Peyer's patch (tissue), 4 donors: ENCODE data around the gene FRMD1.

ENCODE experiments used
- POLR2A ChIP-seq, 2 donors: fragments of 450-650 bp; IDR thresholded peaks; one replicate each; pipeline ENCODE4 v1.5.1; 2017; ENCODE audit warnings: antibody characterized with exemption in 2 of 2, mild to moderate bottlenecking in 2 of 2, moderate library complexity in 2 of 2
- TF ChIP-seq, protein P1 (sequence below), 6 experiments: fragments of 450-650 bp in 4 of 6; fragments of 200-600 bp in 2 of 6; sonication (generic) in 1 of 6; IDR thresholded peaks; one replicate each; pipeline ENCODE4 v1.5.1; 2017 to 2019; ENCODE audit warnings: antibody characterized with exemption in 6 of 6, mild to moderate bottlenecking in 3 of 6, moderate library complexity in 1 of 6

DNA sequence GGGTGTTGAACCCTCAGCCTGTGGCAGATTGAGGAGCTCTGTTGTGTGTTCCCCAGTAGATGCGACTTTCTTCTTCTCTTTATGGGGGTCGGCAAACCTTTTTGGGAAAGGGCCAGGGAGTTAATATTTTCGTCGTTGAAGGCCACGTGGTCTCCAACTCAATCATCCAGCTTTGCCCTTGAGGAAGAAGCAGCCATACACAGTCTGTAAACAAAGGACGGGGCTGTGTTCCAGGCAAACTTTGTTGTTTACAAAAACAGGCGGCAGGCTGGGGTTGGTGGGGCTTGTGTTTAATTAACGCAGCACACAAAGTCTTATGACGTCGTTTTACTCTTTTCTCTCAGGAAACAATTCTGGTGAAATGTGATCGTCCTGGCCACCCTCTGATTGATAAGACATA is 61.4 kb downstream of the FRMD1 start:
- TF ChIP-seq, protein P1, sequence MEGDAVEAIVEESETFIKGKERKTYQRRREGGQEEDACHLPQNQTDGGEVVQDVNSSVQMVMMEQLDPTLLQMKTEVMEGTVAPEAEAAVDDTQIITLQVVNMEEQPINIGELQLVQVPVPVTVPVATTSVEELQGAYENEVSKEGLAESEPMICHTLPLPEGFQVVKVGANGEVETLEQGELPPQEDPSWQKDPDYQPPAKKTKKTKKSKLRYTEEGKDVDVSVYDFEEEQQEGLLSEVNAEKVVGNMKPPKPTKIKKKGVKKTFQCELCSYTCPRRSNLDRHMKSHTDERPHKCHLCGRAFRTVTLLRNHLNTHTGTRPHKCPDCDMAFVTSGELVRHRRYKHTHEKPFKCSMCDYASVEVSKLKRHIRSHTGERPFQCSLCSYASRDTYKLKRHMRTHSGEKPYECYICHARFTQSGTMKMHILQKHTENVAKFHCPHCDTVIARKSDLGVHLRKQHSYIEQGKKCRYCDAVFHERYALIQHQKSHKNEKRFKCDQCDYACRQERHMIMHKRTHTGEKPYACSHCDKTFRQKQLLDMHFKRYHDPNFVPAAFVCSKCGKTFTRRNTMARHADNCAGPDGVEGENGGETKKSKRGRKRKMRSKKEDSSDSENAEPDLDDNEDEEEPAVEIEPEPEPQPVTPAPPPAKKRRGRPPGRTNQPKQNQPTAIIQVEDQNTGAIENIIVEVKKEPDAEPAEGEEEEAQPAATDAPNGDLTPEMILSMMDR (IDR thresholded peaks at IDR 0.05), result no peak
- no peak for TF ChIP-seq POLR2A (IDR thresholded peaks at IDR 0.05)
